Stomach smooth muscle (tissue), 2 donors: Measurements from ENCODE around the gene GLIPR2.

Source experiments
- H3K27ac ChIP-seq: one replicate; pipeline ENCODE4 v1.7.0; 2013; ENCODE audit warnings: mild to moderate bottlenecking, low read length, inconsistent platforms
- H3K27me3 ChIP-seq, 2 donors: one replicate each; pipeline ENCODE4 v1.7.0; 2013; ENCODE audit warnings: low read length in 2 of 2; ENCODE audit not compliant: insufficient read depth in 2 of 2, control insufficient read depth in 1 of 2
- H3K36me3 ChIP-seq, 2 donors: one replicate each; pipeline ENCODE4 v1.7.0; 2013; ENCODE audit warnings: low read length in 2 of 2; ENCODE audit not compliant: control insufficient read depth in 2 of 2, insufficient read depth in 2 of 2
- H3K4me1 ChIP-seq: one replicate; pipeline ENCODE4 v1.7.0; 2013; ENCODE audit warnings: low read length; ENCODE audit not compliant: control insufficient read depth, insufficient read depth
- H3K4me3 ChIP-seq, 2 donors: one replicate each; pipeline ENCODE4 v1.7.0; 2013; ENCODE audit warnings: low read length in 2 of 2
- H3K9ac ChIP-seq, 2 donors: one replicate each; pipeline ENCODE4 v1.7.0; 2013; ENCODE audit warnings: low read length in 2 of 2, mild to moderate bottlenecking in 1 of 2
- H3K9me3 ChIP-seq, 2 donors: one replicate each; pipeline ENCODE4 v1.7.0; 2013; ENCODE audit warnings: low read length in 2 of 2; ENCODE audit not compliant: control insufficient read depth in 2 of 2
- donor health status: healthy.
- donor health status: Pancreatic carcinoma.

The GLIPR2 gene

GRCh38 chr9:36102742-36103495 lies 33.6 kb upstream of the GLIPR2 start:
- Histone ChIP-seq H3K9ac (no peak overlapping the region), H3K4me3 (no peak overlapping the region), H3K4me1 (no peaks in the 10 kb centered on the region), H3K27ac (no peak overlapping the region), H3K9me3 (no peaks in the 10 kb centered on the region), H3K36me3 (no peaks in the 10 kb centered on the region), H3K27me3 (no peaks in the 10 kb centered on the region)

GRCh38 chr9:36109071-36109470 lies 27.5 kb upstream of the GLIPR2 start:
- Histone ChIP-seq H3K27me3 (no peaks in the 10 kb centered on the region), H3K9me3 (no peaks in the 10 kb centered on the region), H3K4me3 (no peak overlapping the region), H3K4me1 (no peaks in the 10 kb centered on the region), H3K9ac (no peak overlapping the region), H3K36me3 (peaks cover 0 to 6% of the 10 kb centered on the region in 2 donors), H3K27ac (no peak overlapping the region)

DNA sequence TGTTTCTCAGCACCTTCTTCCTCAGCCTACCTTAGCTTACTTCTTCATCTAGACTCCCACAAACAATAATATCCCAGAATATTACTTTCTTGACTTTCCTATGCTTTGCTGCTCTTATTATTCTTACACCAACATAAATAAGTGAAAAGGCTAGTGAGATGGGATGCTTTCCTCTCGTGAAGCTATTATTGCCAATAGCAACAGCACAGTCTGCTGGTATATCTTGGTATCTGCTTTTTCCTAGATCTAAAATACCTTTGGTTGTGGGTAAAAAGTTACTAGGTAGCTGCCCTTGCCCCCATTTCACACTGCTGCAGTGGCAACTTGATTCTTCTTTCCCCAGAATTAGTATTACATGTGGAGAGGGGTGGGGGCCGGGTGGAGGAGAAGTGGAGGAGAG lies 26.1 kb upstream of the GLIPR2 start:
- no peak overlapping the region for H3K27ac ChIP-seq
- no peaks in the 10 kb centered on the region for H3K27me3 ChIP-seq
- H3K36me3 ChIP-seq: peaks cover 0 to 6% of the 10 kb centered on the region in 2 donors
- H3K4me3 ChIP-seq: no peak overlapping the region
- no peak overlapping the region for H3K9ac ChIP-seq
- H3K4me1 ChIP-seq: no peaks in the 10 kb centered on the region
- H3K9me3 ChIP-seq: no peaks in the 10 kb centered on the region

GRCh38 chr9:36112516-36112915 lies 24.0 kb upstream of the GLIPR2 start:
- Histone ChIP-seq H3K27me3 (no peaks in the 10 kb centered on the region), H3K27ac (no peak overlapping the region), H3K4me3 (no peak overlapping the region), H3K4me1 (no peaks in the 10 kb centered on the region), H3K9me3 (no peaks in the 10 kb centered on the region), H3K36me3 (peaks cover 4 to 6% of the 10 kb centered on the region in 2 donors), H3K9ac (no peak overlapping the region)

DNA sequence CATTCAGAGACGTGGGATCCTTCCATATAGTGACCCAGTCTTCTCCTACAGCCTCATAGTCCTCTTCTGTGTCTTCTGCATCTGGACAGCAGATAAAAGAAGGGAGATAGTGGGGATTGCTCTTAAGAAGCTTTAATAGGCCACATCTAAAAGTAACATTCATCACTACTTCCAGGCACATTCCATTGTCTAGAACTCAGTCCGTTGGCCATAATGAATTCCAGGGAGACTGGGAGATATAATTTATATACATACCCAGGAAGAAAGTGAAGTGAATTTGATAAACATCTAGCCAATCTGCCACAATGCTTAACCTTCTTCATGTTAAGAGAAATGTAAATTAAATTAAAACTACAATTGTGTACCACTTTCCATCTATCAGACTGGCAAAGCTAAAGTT lies 22.5 kb upstream of the GLIPR2 start:
- H3K9ac ChIP-seq: no peak overlapping the region
- no peaks in the 10 kb centered on the region for H3K27me3 ChIP-seq
- H3K4me1 ChIP-seq: no peaks in the 10 kb centered on the region
- H3K36me3 ChIP-seq: peaks cover 9 to 10% of the 10 kb centered on the region in 2 donors
- H3K4me3 ChIP-seq: no peak overlapping the region
- no peak overlapping the region for H3K27ac ChIP-seq
- no peaks in the 10 kb centered on the region for H3K9me3 ChIP-seq

DNA sequence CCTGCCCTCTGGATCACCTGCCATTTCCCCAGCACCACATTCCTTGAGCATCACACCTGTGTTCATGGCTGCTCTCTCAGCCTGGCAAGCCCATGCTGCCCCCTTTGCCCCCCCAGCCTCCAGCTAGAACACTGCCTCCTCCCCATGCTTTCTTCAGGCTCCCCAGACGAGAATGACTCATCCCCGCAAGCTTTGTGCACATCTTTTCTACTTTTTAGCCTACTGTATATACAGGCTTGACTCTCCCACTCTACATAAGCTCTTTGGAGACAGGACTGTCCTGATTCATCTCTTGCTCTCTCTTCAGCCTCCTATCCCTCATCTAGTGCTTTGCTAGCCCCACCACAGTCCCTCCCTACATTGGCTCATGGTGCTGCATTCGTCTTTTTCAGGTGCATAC lies 19.9 kb upstream of the GLIPR2 start:
- Histone ChIP-seq H3K9me3 (no peaks in the 10 kb centered on the region), H3K9ac (no peak overlapping the region), H3K4me3 (no peak overlapping the region), H3K36me3 (peaks cover 5 to 15% of the 10 kb centered on the region in 2 donors), H3K27me3 (no peaks in the 10 kb centered on the region), H3K4me1 (no peaks in the 10 kb centered on the region), H3K27ac (no peak overlapping the region)

DNA sequence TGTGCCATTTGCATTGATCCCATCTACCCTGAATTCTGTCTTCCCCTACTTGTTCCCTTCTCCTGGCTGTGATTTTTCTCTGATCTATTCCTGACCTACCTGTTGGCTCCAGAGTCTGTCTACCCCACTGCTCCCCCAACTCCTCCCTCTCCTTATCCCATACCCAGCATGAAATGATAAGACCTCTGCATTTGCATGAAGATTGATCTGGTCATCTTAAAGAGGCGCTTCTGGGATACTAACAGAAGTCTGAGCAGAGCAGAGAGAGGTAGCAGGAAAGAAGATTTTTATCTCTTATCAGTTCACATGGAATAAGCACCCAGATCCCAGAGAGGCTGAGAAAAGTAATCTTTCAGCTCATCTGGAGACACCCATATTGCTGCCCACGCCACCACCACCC lies 18.3 kb upstream of the GLIPR2 start:
- H3K27ac ChIP-seq: no peak overlapping the region
- no peaks in the 10 kb centered on the region for H3K27me3 ChIP-seq
- H3K9me3 ChIP-seq: no peaks in the 10 kb centered on the region
- H3K36me3 ChIP-seq: peaks cover 5 to 23% of the 10 kb centered on the region in 2 donors
- no peak overlapping the region for H3K9ac ChIP-seq
- no peak overlapping the region for H3K4me3 ChIP-seq
- H3K4me1 ChIP-seq: no peaks in the 10 kb centered on the region

DNA sequence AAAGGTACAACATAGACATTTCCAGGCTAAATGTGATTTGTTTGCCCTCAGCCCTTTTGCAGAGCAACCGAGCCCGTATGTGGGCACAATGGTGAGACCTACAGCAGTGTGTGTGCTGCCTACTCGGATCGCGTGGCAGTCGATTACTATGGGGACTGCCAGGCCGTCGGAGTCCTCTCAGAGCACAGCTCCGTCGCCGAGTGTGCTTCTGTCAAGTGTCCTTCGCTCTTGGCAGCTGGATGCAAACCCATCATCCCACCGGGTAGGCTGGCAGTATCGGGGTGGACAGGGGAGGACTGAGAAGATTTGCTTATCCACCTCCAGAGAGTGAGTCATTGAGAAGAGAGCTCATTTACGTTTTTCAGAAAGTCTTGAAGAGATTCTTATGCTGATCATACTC lies 17.8 kb upstream of the GLIPR2 start:
- H3K9ac ChIP-seq: no peak overlapping the region
- H3K36me3 ChIP-seq: peaks cover 5 to 23% of the 10 kb centered on the region in 2 donors
- H3K27ac ChIP-seq: no peak overlapping the region
- H3K4me3 ChIP-seq: no peak overlapping the region
- no peaks in the 10 kb centered on the region for H3K27me3 ChIP-seq
- H3K4me1 ChIP-seq: no peaks in the 10 kb centered on the region
- H3K9me3 ChIP-seq: no peaks in the 10 kb centered on the region

GRCh38 chr9:36119476-36119875 lies 17.1 kb upstream of the GLIPR2 start:
- H3K9ac ChIP-seq: no peak overlapping the region
- H3K27ac ChIP-seq: no peak overlapping the region
- no peaks in the 10 kb centered on the region for H3K27me3 ChIP-seq
- no peak overlapping the region for H3K4me3 ChIP-seq
- no peaks in the 10 kb centered on the region for H3K9me3 ChIP-seq
- no peaks in the 10 kb centered on the region for H3K4me1 ChIP-seq
- peaks cover 5 to 23% of the 10 kb centered on the region in 2 donors for H3K36me3 ChIP-seq

- Histone ChIP-seq H3K4me3 (no peak overlapping the region), H3K4me1 (no peaks in the 10 kb centered on the region)
These were observed 15.8 kb upstream of the GLIPR2 start for GRCh38 chr9:36120705-36121104.

DNA sequence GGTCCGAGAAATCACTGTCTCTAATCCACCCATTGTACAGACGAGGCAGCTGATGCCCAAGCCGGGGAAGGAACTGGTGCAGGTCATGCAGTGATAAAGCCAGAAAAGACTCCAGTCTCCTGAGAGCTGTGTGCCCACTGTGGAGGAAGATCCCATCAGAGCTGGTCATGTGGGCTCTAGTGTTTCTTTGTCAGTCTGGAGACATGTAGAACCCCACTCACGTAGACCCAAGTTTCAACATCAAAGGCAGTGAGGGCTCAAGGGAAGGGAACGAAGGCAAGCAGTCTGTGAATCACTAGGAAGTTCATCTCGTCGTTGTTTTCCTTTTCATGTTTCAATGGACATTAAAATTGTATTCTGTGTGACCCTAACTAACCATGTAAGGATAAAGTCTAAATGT lies 14.6 kb upstream of the GLIPR2 start:
- no peak overlapping the region for H3K27ac ChIP-seq
- H3K36me3 ChIP-seq: peaks cover 5 to 22% of the 10 kb centered on the region in 2 donors
- H3K4me3 ChIP-seq: no peak overlapping the region
- no peaks in the 10 kb centered on the region for H3K9me3 ChIP-seq
- no peaks in the 10 kb centered on the region for H3K27me3 ChIP-seq
- H3K4me1 ChIP-seq: no peaks in the 10 kb centered on the region
- no peak overlapping the region for H3K9ac ChIP-seq

More at GRCh38 chr9:36120705-36121104, 15.8 kb upstream of the GLIPR2 start:
- Histone ChIP-seq H3K9ac (no peak overlapping the region), H3K27ac (no peak overlapping the region), H3K27me3 (no peaks in the 10 kb centered on the region), H3K36me3 (peaks cover 5 to 23% of the 10 kb centered on the region in 2 donors), H3K9me3 (no peaks in the 10 kb centered on the region)
